GM12878 (cell line): ENCODE measurements around the gene FAM193A. TPM values are rescaled to one million over a fixed set of nuclear protein-coding genes. Genes with fewer than 3 reads are reported as not detected.

Source experiments
- ATAC-seq: fragments of 200-7000 bp; cut with Tn5 transposase; 3 replicates; pipeline ENCODE4 v1.9.1; 2020; ENCODE audit warnings: mild to moderate bottlenecking, moderate library complexity
- BruUV-seq: library from RNA; stranded (reverse); fragments of 400-500 nt; replicated peaks from 2 replicates; lab custom pipeline; 2021; lab: Mats Ljungman, UMichigan
- CTCF ChIA-PET: fragments of 300-600 bp; sonication (Branson Sonifier 250); formaldehyde crosslinking; extraction: SDS; loops from one replicate; lab custom pipeline; 2021; ENCODE audit warnings: inconsistent platforms; lab: Yijun Ruan, JAX
- POLR2A ChIA-PET: fragments of 350-600 bp; formaldehyde crosslinking; extraction: SDS; loops from one replicate; lab custom pipeline; 2021; ENCODE audit warnings: inconsistent platforms; lab: Charles Lee
- RAD21 ChIA-PET: fragments of 300-600 bp; sonication (Branson Sonifier 250); formaldehyde crosslinking; loops from one replicate; lab custom pipeline; 2023; ENCODE audit warnings: antibody characterized with exemption; ENCODE audit not compliant: unreplicated experiment; lab: Charles Lee
- SMC1A ChIA-PET: fragments of 300-600 bp; sonication (Branson Sonifier 250); formaldehyde crosslinking; loops from one replicate; lab custom pipeline; 2023; ENCODE audit not compliant: unreplicated experiment, uncharacterized antibody; lab: Charles Lee
- DNase-seq: peaks from one replicate; pipeline ENCODE4 v3.0.0-alpha.2; 2011; ENCODE audit warnings: low read depth, low spot score
- FAIRE-seq: peaks from 3 replicates; lab custom pipeline; 2011; peaks lifted over from hg19 to GRCh38; lab: Jason Lieb, UNC
- H2AFZ ChIP-seq: 2 replicates; pipeline ENCODE4 v1.6.0; 2011; ENCODE audit warnings: low read depth, low read length, control low read depth; ENCODE audit not compliant: control insufficient read depth
- H3K27ac ChIP-seq: 2 replicates; pipeline ENCODE4 v1.5.1; 2011; ENCODE audit warnings: control low read depth; ENCODE audit not compliant: control insufficient read depth, insufficient read depth
- H3K27me3 ChIP-seq, 2 experiments: replicated peaks in 1 of 2; 2 replicates each; pipeline versions ENCODE4 v1.6.0 to v1.6.1; 2011; ENCODE audit warnings: low read length in 1 of 2; ENCODE audit not compliant: control insufficient read depth in 2 of 2, insufficient read depth in 2 of 2
- H3K36me3 ChIP-seq, 2 experiments: 2 replicates each; pipeline ENCODE4 v1.5.1; 2011; ENCODE audit warnings: low read length in 1 of 2; ENCODE audit not compliant: control insufficient read depth in 2 of 2, insufficient read depth in 2 of 2
- H3K4me1 ChIP-seq: 2 replicates; pipeline ENCODE4 v1.6.1; 2011; ENCODE audit warnings: mild to moderate bottlenecking, low read length, moderate library complexity, mixed read lengths; ENCODE audit not compliant: control insufficient read depth, insufficient read depth
- H3K4me2 ChIP-seq: 2 replicates; pipeline ENCODE4 v1.6.0; 2011; ENCODE audit warnings: control low read depth; ENCODE audit not compliant: control insufficient read depth, insufficient read depth
- H3K4me3 ChIP-seq: fragments of 200-600 bp; sonication (generic); 2 replicates; pipeline ENCODE4 v1.5.1; 2016
- H3K79me2 ChIP-seq: 2 replicates; pipeline ENCODE4 v1.6.0; 2011; ENCODE audit warnings: low read length; ENCODE audit not compliant: control insufficient read depth, insufficient read depth
- H3K9ac ChIP-seq: 2 replicates; pipeline ENCODE4 v1.8.0; 2011; ENCODE audit warnings: low read length, control low read depth, mixed read lengths; ENCODE audit not compliant: control insufficient read depth, insufficient read depth
- H3K9me3 ChIP-seq: replicated peaks from 3 replicates; pipeline ENCODE4 v1.5.1; 2011; ENCODE audit warnings: mild to moderate bottlenecking, low read length; ENCODE audit not compliant: control insufficient read depth, insufficient read depth
- H4K20me1 ChIP-seq: 2 replicates; pipeline ENCODE4 v1.6.0; 2011; ENCODE audit not compliant: control insufficient read depth, insufficient read depth
- CHD2 ChIP-seq: IDR thresholded peaks from 2 replicates; pipeline ENCODE4 v1.6.1; 2011; ENCODE audit warnings: low read depth, low read length, improper control_type of control experiment, borderline replicate concordance
- IKZF1 ChIP-seq: fragments of 450-650 bp; conservative IDR thresholded peaks from 2 replicates; pipeline ENCODE4 v1.6.1; 2017; ENCODE audit warnings: antibody characterized with exemption, mild to moderate bottlenecking
- KAT2A ChIP-seq: conservative IDR thresholded peaks from 2 replicates; pipeline ENCODE4 v1.6.1; 2011; ENCODE audit warnings: low read depth, low read length; ENCODE audit not compliant: control insufficient read depth
- MAX ChIP-seq: IDR thresholded peaks from 2 replicates; pipeline ENCODE4 v1.6.1; 2012; ENCODE audit warnings: low read depth, low read length, improper control_type of control experiment
- NR2F1 ChIP-seq: fragments of 450-650 bp; conservative IDR thresholded peaks from 2 replicates; pipeline ENCODE4 v1.6.1; 2017; ENCODE audit warnings: mild to moderate bottlenecking
- POLR2A ChIP-seq: IDR thresholded peaks from 2 replicates; pipeline ENCODE4 v1.6.1; 2011; ENCODE audit warnings: low read depth, mild to moderate bottlenecking, low read length
- SMARCA5 ChIP-seq: fragments of 450-650 bp; IDR thresholded peaks from 2 replicates; pipeline ENCODE4 v1.6.1; 2017; ENCODE audit warnings: mild to moderate bottlenecking
- TBL1XR1 ChIP-seq: IDR thresholded peaks from 2 replicates; pipeline ENCODE4 v1.6.1; 2012; ENCODE audit warnings: low read depth, low read length, improper control_type of control experiment
- ZNF207 ChIP-seq: fragments of 450-650 bp; IDR thresholded peaks from 2 replicates; pipeline ENCODE4 v1.6.1; 2014; ENCODE audit warnings: antibody characterized with exemption, mild to moderate bottlenecking, borderline replicate concordance
- ZNF687 ChIP-seq: fragments of 450-650 bp; IDR thresholded peaks from 2 replicates; pipeline ENCODE4 v1.6.1; 2017; ENCODE audit warnings: mild to moderate bottlenecking, moderate library complexity
- WGBS: methylation state at CpG from one replicate; pipeline ENCODE4 v1.1.6; 2016; ENCODE audit warnings: low lambda C conversion rate; ENCODE audit not compliant: insufficient replicate concordance, insufficient coverage; ENCODE audit errors: missing lambda C conversion rate; 5-methylcytosine and 5-hydroxymethylcytosine counted together
- in situ Hi-C: fragments of 300-500 bp; cut with MboI; formaldehyde crosslinking; loops from 9 replicates; pipeline ENCODE4 v1.14.3; 2018; ENCODE audit warnings: mixed read lengths
- intact Hi-C: fragments of 100-400 bp; cut with micrococcal nuclease; formaldehyde crosslinking; loops from one replicate; pipeline ENCODE4 v1.14.2; 2022; ENCODE audit not compliant: unreplicated experiment
- polyA plus RNA-seq, 11 experiments: library from polyadenylated mRNA; depleted of rRNA in 4 of 11; unstranded in 6 of 11; stranded (reverse) in 5 of 11; fragments of >200 nt; fragmentation: Nextera tagmentation in 4 of 11; fragmentation: Illumina TruSeq in 1 of 11; extraction: Ambion mirVana in 4 of 11; extraction: Trizol in 1 of 11; gene quantifications; 1 replicate in 1 of 11; 2 replicates in 10 of 11; pipeline versions ENCODE4 v1.2.1 to v1.2.3, GENCODE V29; 2011 to 2016; ENCODE audit warnings: inconsistent platforms in 2 of 11, missing spikeins in 2 of 11, low read depth in 1 of 11
- total RNA-seq, 4 experiments: library from RNA; depleted of rRNA in 3 of 4; stranded (reverse); fragments of >200 nt in 3 of 4; fragmentation: Illumina TruSeq in 1 of 4; extraction: Trizol in 1 of 4; gene quantifications; 2 replicates each; pipeline versions ENCODE4 v1.2.1 to v1.2.3, GENCODE V29; 2013 to 2021

The FAM193A gene
- total and polyA plus RNA-seq, 10 of the 15 experiments (the other 5 are each of a cell fraction or from before 2014, with no cell fraction given) = 0.52 to 23.3 (median 7.4) TPM

DNA sequence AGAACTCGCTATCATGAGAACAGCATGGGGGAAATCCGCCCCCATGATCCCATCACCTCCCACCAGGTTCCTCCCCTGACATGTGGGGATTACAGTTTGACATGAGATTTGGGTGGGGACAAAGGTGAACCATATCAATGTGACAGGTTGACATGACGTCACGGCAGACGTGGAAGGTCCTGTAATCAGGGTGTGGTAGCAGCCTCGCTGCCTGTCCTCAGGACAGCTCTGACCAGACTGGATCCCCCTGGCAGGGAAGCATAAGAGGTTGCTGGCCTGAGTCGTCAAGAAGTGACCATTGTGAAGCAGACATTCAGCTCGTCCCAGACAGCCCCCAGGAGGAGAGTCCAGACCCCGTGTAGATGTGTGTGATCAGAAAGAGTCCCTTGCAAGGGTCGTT is 115.1 kb downstream of the FAM193A start:
- H3K36me3 ChIP-seq = peaks cover 20 to 27% of the 10 kb centered on the region in 2 experiments
- no peaks in the 10 kb centered on the region for H3K4me1 ChIP-seq
- in situ Hi-C loops (no loop called here), intact Hi-C loops (no loop called here)
- FAIRE-seq = no peak
- CTCF ChIA-PET = no interaction called here
- H3K79me2 ChIP-seq = no peaks in the 10 kb centered on the region
- no peak for ATAC-seq
- no peaks in the 10 kb centered on the region; the same call in 2 of the 3 replicates for H3K9me3 ChIP-seq
- no peaks in the 10 kb centered on the region for H3K27me3 ChIP-seq
- H3K4me2 ChIP-seq = no peak overlapping the region
- no peak overlapping the region for H2AFZ ChIP-seq
- no peak for DNase-seq
- H3K9ac ChIP-seq = no peak overlapping the region
- RAD21 ChIA-PET = interaction anchor here (0.6 kb wide), 1 partner anchor 118 kb away, joined by 3 read pairs; no protein-coding TSS in a partner anchor
- H4K20me1 ChIP-seq = no peaks in the 10 kb centered on the region
- no peak overlapping the region for H3K27ac ChIP-seq
- no TSS peak for BruUV-seq
- SMC1A ChIA-PET = no interaction called here
- POLR2A ChIA-PET = interaction anchor here (0.6 kb wide), 1 partner anchor 685 kb away, joined by 3 read pairs; no protein-coding TSS in a partner anchor
- TF ChIP-seq CHD2 = no peak
- H3K4me3 ChIP-seq = no peak overlapping the region
- over 99% methylated on average over 10 of the region's 10 CpGs for WGBS

GRCh38 chr4:2651998-2652397 is 115.6 kb downstream of the FAM193A start:
- no peak overlapping the region for H3K9ac ChIP-seq
- H3K36me3 ChIP-seq = peaks cover 16 to 24% of the 10 kb centered on the region in 2 experiments
- in situ Hi-C loops = no loop called here
- intact Hi-C loops = no loop called here
- H3K4me3 ChIP-seq = no peak overlapping the region
- DNase-seq (no peak), ATAC-seq (no peak), FAIRE-seq (no peak)
- no TSS peak for BruUV-seq
- no peak overlapping the region for H3K4me2 ChIP-seq
- RAD21 ChIA-PET = interaction anchor here (0.6 kb wide), 1 partner anchor 118 kb away, joined by 3 read pairs; no protein-coding TSS in a partner anchor
- H3K27ac ChIP-seq = no peak overlapping the region
- CTCF ChIA-PET = no interaction called here
- 64% methylated on average over 2 of the region's 2 CpGs for WGBS
- H4K20me1 ChIP-seq = no peaks in the 10 kb centered on the region
- H2AFZ ChIP-seq = no peak overlapping the region
- H3K79me2 ChIP-seq = no peaks in the 10 kb centered on the region
- H3K4me1 ChIP-seq = no peaks in the 10 kb centered on the region
- POLR2A ChIA-PET = interaction anchor here (0.6 kb wide), 1 partner anchor 685 kb away, joined by 3 read pairs; no protein-coding TSS in a partner anchor
- no peaks in the 10 kb centered on the region; the same call in 2 of the 3 replicates for H3K9me3 ChIP-seq
- SMC1A ChIA-PET = no interaction called here
- H3K27me3 ChIP-seq = no peaks in the 10 kb centered on the region
- TF ChIP-seq KAT2A (no peak), SMARCA5 (no peak), ZNF687 (no peak), MAX (no peak), TBL1XR1 (no peak), ZNF207 (no peak), POLR2A (no peak), NR2F1 (no peak), IKZF1 (no peak)
